GM13976 (cell line): ENCODE data around the gene KCNG3.

Experiments used
- DNase-seq: peaks from one replicate; pipeline ENCODE4 v3.0.0; 2012; ENCODE audit warnings: low spot score
- in situ Hi-C: fragments of 300-500 bp; cut with MboI; formaldehyde crosslinking; loops from one replicate; pipeline ENCODE4 v1.12.0; 2022; ENCODE audit warnings: low sequenced_read_pairs, mixed read lengths, inconsistent platforms; ENCODE audit not compliant: unreplicated experiment
- TF ChIP-seq, protein P1 (sequence below): IDR thresholded peaks from 2 replicates; pipeline ENCODE4 v1.5.1; 2012; ENCODE audit warnings: borderline replicate concordance, mild to moderate bottlenecking; ENCODE audit not compliant: insufficient read depth; ENCODE audit errors: extremely low read depth, missing control alignments, control extremely low read depth

The KCNG3 gene

DNA sequence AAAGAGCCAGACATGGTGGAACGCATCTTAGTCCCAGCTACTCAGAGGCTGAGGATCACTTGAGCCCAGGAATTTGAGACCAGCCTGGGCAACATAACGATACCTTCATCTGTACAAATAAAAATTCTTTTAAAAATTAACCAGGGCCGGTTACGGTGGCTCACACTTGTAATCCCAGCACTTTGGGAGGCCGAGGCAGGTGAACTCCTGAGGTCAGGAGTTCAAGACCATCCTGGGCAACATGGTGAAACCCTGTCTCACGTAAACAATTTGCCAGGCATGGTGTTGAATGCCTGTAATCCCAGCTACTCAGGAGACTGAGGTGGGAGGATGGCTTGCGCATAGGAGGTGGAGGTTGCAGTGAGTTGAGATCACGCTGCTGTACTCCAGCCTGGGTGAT lies 25.8 kb upstream of the KCNG3 start:
- DNase-seq: no peak
- in situ Hi-C loops: no loop called here
- TF ChIP-seq, protein P1, sequence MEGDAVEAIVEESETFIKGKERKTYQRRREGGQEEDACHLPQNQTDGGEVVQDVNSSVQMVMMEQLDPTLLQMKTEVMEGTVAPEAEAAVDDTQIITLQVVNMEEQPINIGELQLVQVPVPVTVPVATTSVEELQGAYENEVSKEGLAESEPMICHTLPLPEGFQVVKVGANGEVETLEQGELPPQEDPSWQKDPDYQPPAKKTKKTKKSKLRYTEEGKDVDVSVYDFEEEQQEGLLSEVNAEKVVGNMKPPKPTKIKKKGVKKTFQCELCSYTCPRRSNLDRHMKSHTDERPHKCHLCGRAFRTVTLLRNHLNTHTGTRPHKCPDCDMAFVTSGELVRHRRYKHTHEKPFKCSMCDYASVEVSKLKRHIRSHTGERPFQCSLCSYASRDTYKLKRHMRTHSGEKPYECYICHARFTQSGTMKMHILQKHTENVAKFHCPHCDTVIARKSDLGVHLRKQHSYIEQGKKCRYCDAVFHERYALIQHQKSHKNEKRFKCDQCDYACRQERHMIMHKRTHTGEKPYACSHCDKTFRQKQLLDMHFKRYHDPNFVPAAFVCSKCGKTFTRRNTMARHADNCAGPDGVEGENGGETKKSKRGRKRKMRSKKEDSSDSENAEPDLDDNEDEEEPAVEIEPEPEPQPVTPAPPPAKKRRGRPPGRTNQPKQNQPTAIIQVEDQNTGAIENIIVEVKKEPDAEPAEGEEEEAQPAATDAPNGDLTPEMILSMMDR: no peak

DNA sequence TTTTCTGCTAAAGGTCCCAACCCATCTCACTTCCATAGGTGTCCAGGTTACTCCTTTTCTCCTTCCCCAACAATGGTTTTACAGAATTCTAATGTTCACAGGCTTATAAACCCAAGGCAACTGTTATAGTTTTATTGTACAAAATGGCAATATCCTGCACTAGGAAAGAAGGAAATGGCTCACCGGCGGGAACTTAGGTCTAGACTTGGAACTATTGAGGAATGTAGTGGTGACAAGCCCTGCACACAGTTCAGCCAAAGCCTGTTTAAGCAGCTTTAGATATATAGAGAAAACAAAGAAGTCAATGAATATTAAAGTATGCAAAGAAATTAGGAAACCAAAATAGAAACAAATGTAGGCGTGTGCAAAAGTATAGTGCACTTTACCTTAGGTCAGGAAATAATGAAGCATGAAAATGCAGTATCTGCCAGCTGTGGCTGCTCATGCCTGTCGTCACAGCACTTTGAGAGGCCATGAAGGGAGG lies 22.7 kb upstream of the KCNG3 start:
- in situ Hi-C loops: no loop called here
- TF ChIP-seq, protein P1: no peak
- DNase-seq: no peak

DNA sequence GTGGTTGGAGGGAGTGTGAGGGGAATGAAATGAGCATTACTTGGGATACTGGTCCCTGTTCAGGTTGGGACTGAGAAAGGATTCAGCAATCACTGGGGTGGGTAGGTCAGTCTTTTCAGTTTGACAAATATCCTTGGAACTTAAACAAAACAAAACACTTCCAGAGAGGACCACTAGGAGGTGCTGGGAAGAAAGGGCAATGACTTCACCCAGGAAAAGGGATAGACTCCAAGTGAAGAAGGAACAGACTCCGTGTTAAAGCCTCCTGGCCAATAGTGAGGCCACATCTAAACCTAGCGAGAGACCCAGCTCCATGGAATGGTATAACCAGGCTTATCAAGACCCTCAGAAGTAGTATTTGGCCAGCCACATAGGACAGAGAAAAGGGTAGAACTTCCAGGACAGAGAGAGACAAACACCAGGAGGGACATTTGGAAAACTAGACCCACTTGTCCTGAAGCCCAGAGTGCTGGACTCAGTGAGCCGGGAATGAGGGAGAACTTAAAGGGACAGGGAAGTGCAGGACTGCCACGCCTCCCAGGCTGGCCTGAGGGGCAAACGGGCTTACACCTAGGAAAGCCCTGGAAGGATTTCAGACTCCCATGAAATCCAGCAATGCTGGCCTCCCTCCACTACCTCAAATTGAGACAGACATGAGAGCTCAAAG lies 19.6 kb upstream of the KCNG3 start:
- in situ Hi-C loops: no loop called here
- TF ChIP-seq, protein P1: peak; percentile 60
- peak; percentile 59 for DNase-seq

DNA sequence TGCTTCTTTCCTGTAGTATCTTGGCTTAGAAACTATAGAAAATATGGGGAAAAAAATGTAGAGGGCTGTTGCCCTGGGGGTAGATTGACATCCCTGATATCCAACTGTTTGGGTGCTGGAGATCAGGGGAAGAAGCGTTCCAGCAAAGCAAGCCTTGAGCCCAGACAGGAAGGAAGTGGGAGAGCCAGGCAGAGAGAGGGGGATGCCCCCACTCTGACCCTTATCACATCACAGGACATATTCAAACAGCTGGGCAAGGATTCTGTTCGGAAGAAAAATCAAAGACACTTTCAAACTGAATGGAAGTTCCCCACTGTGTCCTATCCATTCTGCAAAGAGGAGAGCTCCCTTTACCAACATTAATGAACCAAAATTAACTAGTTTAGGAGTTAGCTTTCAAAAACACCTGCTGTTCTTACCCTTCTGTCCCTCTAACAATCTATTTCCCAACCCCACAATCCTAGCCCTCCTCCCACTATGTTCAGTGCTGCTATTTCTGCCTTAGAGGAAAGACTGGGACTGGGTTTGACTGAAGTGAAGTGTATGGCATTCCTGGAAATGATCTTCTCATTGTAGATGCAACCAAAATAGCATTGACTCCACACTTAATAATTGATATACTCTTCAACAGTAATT lies 16.9 kb upstream of the KCNG3 start:
- DNase-seq: no peak
- in situ Hi-C loops: no loop called here
- TF ChIP-seq, protein P1: no peak

DNA sequence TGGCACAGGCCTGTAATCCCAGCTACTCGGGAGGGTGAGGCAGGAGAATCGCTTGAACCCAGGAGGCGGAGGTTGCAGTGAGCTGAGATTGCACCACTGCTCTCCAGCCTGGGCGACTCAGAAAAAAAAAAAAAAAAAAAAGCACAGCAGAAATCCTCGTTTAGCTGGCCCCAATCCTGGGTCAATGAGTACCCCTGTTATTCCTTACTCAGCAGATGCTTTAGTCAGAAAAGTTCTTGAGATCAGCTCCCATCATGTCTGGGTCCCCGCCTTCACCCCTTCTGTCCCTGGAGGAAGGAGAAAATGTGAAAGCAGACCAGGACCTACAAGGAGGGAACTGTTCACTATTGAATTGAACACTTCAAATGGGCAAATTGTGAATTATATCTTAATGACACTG lies 16.4 kb upstream of the KCNG3 start:
- DNase-seq: no peak
- in situ Hi-C loops: no loop called here

DNA sequence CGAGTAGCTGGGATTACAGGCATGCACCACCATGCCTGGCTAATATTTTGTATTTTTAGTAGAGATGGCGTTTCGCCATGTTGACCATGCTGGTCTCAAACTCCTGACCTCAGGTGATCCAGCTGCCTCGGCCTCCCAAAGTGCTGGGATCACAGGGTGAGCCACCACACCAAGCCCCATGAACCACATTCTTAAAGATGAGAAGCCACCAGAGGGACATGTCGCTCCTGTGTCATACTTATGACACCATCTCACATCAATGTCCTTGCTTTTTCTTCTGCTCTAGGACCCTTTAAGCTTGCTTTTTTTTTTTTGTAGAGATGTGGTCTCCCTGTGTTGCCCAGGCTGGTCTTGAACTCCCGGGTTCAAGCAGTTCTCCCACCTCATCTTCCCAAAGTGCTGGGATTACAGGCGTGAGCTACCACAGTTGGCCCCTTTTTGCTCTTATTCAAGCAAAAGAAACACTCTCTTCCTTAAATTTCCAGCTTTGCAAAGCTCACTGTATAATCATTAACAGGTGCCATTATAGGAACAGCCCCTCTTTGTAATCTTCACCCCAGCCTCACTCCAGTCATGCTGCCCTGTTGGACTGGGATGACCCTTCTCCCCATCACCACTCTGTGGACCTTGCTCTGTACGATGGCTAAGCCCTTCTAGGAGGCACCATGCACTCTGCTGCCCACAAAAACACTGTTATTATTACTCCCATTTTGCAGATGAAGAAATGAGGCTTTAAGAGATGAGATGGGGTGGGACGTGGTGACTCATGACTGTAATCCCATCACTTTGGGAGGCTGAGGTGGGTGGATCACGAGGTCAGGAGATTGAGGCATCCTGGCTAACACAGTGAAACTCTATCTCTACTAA lies 10.8 kb upstream of the KCNG3 start:
- in situ Hi-C loops: loop anchor here (5.0 kb wide), 1 partner anchor 153 kb away; no protein-coding TSS in a partner anchor
- TF ChIP-seq, protein P1: no peak
- DNase-seq: no peak

More for the DNA sequence above, 16.4 kb upstream of the KCNG3 start:
- TF ChIP-seq, protein P1: no peak
